Vagina (tissue), 2 donors: ENCODE measurements around the gene CDH4.

Experiments used
- POLR2A ChIP-seq, 2 donors: fragments of 450-650 bp; IDR thresholded peaks; one replicate each; pipeline ENCODE4 v1.6.1; 2017; ENCODE audit warnings: antibody characterized with exemption in 2 of 2, mild to moderate bottlenecking in 2 of 2, moderate library complexity in 2 of 2
- POLR2AphosphoS5 ChIP-seq, 2 donors: sonication (generic); formaldehyde crosslinking; IDR thresholded peaks; one replicate each; pipeline ENCODE4 v1.9.0; 2017; ENCODE audit warnings: antibody characterized with exemption in 2 of 2, mild to moderate bottlenecking in 2 of 2, low read depth in 1 of 2; ENCODE audit not compliant: insufficient read depth in 1 of 2
- TF ChIP-seq, protein P1 (sequence below), 3 experiments: fragments of 450-650 bp in 2 of 3; fragments of 200-600 bp in 1 of 3; sonication (generic) in 1 of 3; IDR thresholded peaks; one replicate each; pipeline ENCODE4 v1.5.1; 2017 to 2019; ENCODE audit warnings: antibody characterized with exemption in 3 of 3, mild to moderate bottlenecking in 2 of 3, moderate library complexity in 2 of 3

DNA sequence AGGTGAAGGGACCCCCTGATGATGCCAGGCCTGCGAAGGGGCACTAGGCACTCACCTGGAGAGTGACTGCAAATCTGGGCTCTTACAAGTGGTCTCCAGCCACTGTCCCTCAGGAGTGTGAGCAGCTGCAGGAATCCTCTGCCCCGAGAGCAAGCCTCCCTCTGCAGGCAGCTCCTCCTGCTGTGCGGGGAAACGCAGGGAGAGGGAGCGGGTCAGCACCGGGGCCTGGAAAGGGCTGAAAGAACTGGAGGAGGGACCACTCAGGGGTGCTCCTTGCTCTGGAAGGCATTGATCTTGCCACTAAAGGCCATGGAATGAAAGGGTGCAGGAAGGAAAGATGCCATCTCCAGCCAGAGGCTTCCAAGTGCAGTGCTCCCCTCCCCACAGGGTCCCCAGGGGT is 168.0 kb downstream of the CDH4 start:
- TF ChIP-seq POLR2A (IDR thresholded peaks at IDR 0.05) (no peak), POLR2AphosphoS5 (IDR thresholded peaks at IDR 0.05; ENCODE audit: insufficient read depth in 1 of 2, low read depth in 1 of 2) (no peak)
- TF ChIP-seq, protein P1, sequence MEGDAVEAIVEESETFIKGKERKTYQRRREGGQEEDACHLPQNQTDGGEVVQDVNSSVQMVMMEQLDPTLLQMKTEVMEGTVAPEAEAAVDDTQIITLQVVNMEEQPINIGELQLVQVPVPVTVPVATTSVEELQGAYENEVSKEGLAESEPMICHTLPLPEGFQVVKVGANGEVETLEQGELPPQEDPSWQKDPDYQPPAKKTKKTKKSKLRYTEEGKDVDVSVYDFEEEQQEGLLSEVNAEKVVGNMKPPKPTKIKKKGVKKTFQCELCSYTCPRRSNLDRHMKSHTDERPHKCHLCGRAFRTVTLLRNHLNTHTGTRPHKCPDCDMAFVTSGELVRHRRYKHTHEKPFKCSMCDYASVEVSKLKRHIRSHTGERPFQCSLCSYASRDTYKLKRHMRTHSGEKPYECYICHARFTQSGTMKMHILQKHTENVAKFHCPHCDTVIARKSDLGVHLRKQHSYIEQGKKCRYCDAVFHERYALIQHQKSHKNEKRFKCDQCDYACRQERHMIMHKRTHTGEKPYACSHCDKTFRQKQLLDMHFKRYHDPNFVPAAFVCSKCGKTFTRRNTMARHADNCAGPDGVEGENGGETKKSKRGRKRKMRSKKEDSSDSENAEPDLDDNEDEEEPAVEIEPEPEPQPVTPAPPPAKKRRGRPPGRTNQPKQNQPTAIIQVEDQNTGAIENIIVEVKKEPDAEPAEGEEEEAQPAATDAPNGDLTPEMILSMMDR (IDR thresholded peaks at IDR 0.05), result no peak
